SK-N-SH treated with all-trans-retinoic acid at 6 μM for 48 hours (cell line): ENCODE results near the gene BOK.

ENCODE experiments used
- ARNTL ChIP-seq: fragments of 450-650 bp; formaldehyde crosslinking; IDR thresholded peaks from 2 replicates; pipeline ENCODE4 v1.5.0; 2020; ENCODE audit warnings: low read depth, mild to moderate bottlenecking, moderate library complexity, borderline replicate concordance
- CREB5 ChIP-seq: fragments of 250-450 bp; sonication (Bioruptor Pico); IDR thresholded peaks from 2 replicates; pipeline ENCODE4 v1.5.1; 2020; ENCODE audit warnings: low read depth, mild to moderate bottlenecking, moderate library complexity
- CSDC2 ChIP-seq: fragments of 250-450 bp; sonication (Bioruptor Pico); IDR thresholded peaks from 2 replicates; pipeline ENCODE4 v1.5.0; 2020; ENCODE audit warnings: mild to moderate bottlenecking, moderate library complexity
- OSR1 ChIP-seq: fragments of 250-450 bp; sonication (Bioruptor Pico); IDR thresholded peaks from 2 replicates; pipeline ENCODE4 v1.8.0; 2022; ENCODE audit warnings: moderate library complexity, mild to moderate bottlenecking, inconsistent platforms
- RARB ChIP-seq: fragments of 250-450 bp; sonication (Bioruptor Pico); IDR thresholded peaks from 2 replicates; pipeline ENCODE4 v1.8.0; 2021; ENCODE audit warnings: mild to moderate bottlenecking, moderate library complexity
- TCF4 ChIP-seq: fragments of 250-450 bp; sonication (Bioruptor Pico); IDR thresholded peaks from 2 replicates; pipeline ENCODE4 v1.8.0; 2021; ENCODE audit warnings: mild to moderate bottlenecking, moderate library complexity, borderline replicate concordance
- TOX ChIP-seq: fragments of 250-450 bp; sonication (Bioruptor Pico); IDR thresholded peaks from 2 replicates; pipeline ENCODE4 v1.8.0; 2021; ENCODE audit warnings: mild to moderate bottlenecking, moderate library complexity, borderline replicate concordance
- ZC3H10 ChIP-seq: fragments of 250-450 bp; sonication (Bioruptor Pico); IDR thresholded peaks from 2 replicates; pipeline ENCODE4 v1.5.1; 2021; ENCODE audit warnings: mild to moderate bottlenecking, moderate library complexity
- ZFP3 ChIP-seq: fragments of 250-450 bp; sonication (Bioruptor Pico); IDR thresholded peaks from 2 replicates; pipeline ENCODE4 v1.5.0; 2020; ENCODE audit warnings: mild to moderate bottlenecking, moderate library complexity

GRCh38 chr2:241606186-241606585, 47.6 kb downstream of the BOK start:
- TF ChIP-seq TCF4 (CRISPR knock-in tag) (no peak), CREB5 (CRISPR knock-in tag) (no peak), CSDC2 (no peak), TOX (CRISPR knock-in tag) (no peak), OSR1 (no peak), ARNTL (CRISPR knock-in tag) (no peak), RARB (no peak), ZFP3 (no peak), ZC3H10 (CRISPR knock-in tag) (no peak)
